H1 (cell line): ENCODE measurements around the gene RCAN2. TPM values are rescaled to one million over a fixed set of nuclear protein-coding genes. Genes with fewer than 3 reads are reported as not detected.

Experiments
- CTCF ChIA-PET: fragments of 300-600 bp; sonication (Branson Sonifier 250); formaldehyde crosslinking; loops from one replicate; lab custom pipeline; 2021; ENCODE audit not compliant: partially characterized antibody; lab: Charles Lee
- POLR2A ChIA-PET: fragments of 300-600 bp; sonication (Branson Sonifier 250); formaldehyde crosslinking; loops from one replicate; lab custom pipeline; 2021; ENCODE audit warnings: inconsistent platforms; ENCODE audit not compliant: partially characterized antibody; lab: Charles Lee
- DNase-seq, 2 experiments: peaks; one replicate each; pipeline versions ENCODE4 v3.0.0 to v3.0.0-alpha.2; 2010 to 2022; ENCODE audit warnings: low spot score in 2 of 2, low read depth in 1 of 2, mixed read lengths in 1 of 2
- FAIRE-seq: peaks from 2 replicates; lab custom pipeline; 2011; peaks lifted over from hg19 to GRCh38; lab: Jason Lieb, UNC
- H2AFZ ChIP-seq: 2 replicates; pipeline ENCODE4 v1.8.1; 2012; ENCODE audit warnings: low read length, inconsistent platforms
- H2AK5ac ChIP-seq: 2 replicates; pipeline ENCODE4 v1.6.1; 2013; ENCODE audit warnings: low read depth, low read length
- H2BK120ac ChIP-seq: replicated peaks from 2 replicates; pipeline ENCODE3; 2013; ENCODE audit warnings: low read depth, low read length, inconsistent platforms
- H2BK12ac ChIP-seq: 2 replicates; pipeline ENCODE4 v1.6.1; 2013; ENCODE audit warnings: low read depth, low read length
- H2BK15ac ChIP-seq: 2 replicates; pipeline ENCODE4 v1.6.1; 2013; ENCODE audit warnings: low read length
- H2BK20ac ChIP-seq: 2 replicates; pipeline ENCODE4 v1.6.1; 2013; ENCODE audit warnings: low read length
- H2BK5ac ChIP-seq: 2 replicates; pipeline ENCODE4 v1.6.1; 2013; ENCODE audit warnings: low read depth, low read length
- H3K14ac ChIP-seq: 2 replicates; pipeline ENCODE4 v1.6.1; 2013; ENCODE audit warnings: inconsistent platforms; ENCODE audit not compliant: insufficient read length
- H3K18ac ChIP-seq: 2 replicates; pipeline ENCODE4 v1.6.1; 2013; ENCODE audit warnings: low read length; ENCODE audit errors: extremely low read depth
- H3K23ac ChIP-seq: 2 replicates; pipeline ENCODE4 v1.6.1; 2013; ENCODE audit warnings: inconsistent platforms; ENCODE audit not compliant: insufficient read length
- H3K23me2 ChIP-seq: 2 replicates; pipeline ENCODE4 v1.6.1; 2013; ENCODE audit warnings: low read depth, low read length
- H3K27ac ChIP-seq: 2 replicates; pipeline ENCODE4 v1.6.1; 2011; ENCODE audit warnings: low read depth, low read length, inconsistent platforms
- H3K27me3 ChIP-seq, 4 experiments: replicated peaks in 1 of 4; 1 replicate in 1 of 4; 2 replicates in 3 of 4; pipeline versions ENCODE4 v1.6.1 to v1.8.1; 2011 to 2013; ENCODE audit warnings: low read length in 3 of 4, mild to moderate bottlenecking in 3 of 4, inconsistent platforms in 2 of 4, mixed read lengths in 2 of 4, moderate library complexity in 1 of 4; ENCODE audit not compliant: control insufficient read depth in 3 of 4, insufficient read depth in 3 of 4; ENCODE audit errors: extremely low read depth in 1 of 4
- H3K36me3 ChIP-seq, 4 experiments: 2 replicates each; pipeline versions ENCODE4 v1.6.1 to v1.8.1; 2011 to 2013; ENCODE audit warnings: mild to moderate bottlenecking in 4 of 4, low read length in 3 of 4, moderate library complexity in 2 of 4, control low read depth in 1 of 4, inconsistent platforms in 1 of 4; ENCODE audit not compliant: insufficient read depth in 4 of 4, control insufficient read depth in 2 of 4
- H3K4ac ChIP-seq: replicated peaks from 2 replicates; pipeline ENCODE3; 2013; ENCODE audit warnings: low read length, low read depth, mixed read lengths, inconsistent platforms; ENCODE audit not compliant: insufficient read length
- H3K4me1 ChIP-seq, 4 experiments: replicated peaks in 1 of 4; 1 replicate in 1 of 4; 2 replicates in 3 of 4; pipeline versions ENCODE4 v1.6.1 to v1.8.1; 2011 to 2013; ENCODE audit warnings: low read length in 3 of 4, inconsistent platforms in 2 of 4, mixed read lengths in 1 of 4; ENCODE audit not compliant: insufficient read depth in 4 of 4, control insufficient read depth in 3 of 4
- H3K4me2 ChIP-seq, 2 experiments: 2 replicates each; pipeline versions ENCODE4 v1.6.1 to v1.8.1; 2011 to 2013; ENCODE audit warnings: low read depth in 2 of 2, low read length in 2 of 2, control low read depth in 1 of 2, inconsistent platforms in 1 of 2, mild to moderate bottlenecking in 1 of 2; ENCODE audit not compliant: insufficient read depth in 1 of 2
- H3K4me3 ChIP-seq, 4 experiments: fragments of 200-600, 300-600 bp in 1 of 4; sonication (generic), shearing (Covaris generic), sonication (Bioruptor Twin) in 1 of 4; 2 replicates each; pipeline versions ENCODE4 v1.5.1 to v1.8.1; 2011 to 2016; ENCODE audit warnings: low read length in 4 of 4, low read depth in 3 of 4, control low read depth in 2 of 4, inconsistent platforms in 2 of 4, mild to moderate bottlenecking in 2 of 4, mixed read lengths in 1 of 4, moderate library complexity in 1 of 4; ENCODE audit not compliant: insufficient read depth in 2 of 4; ENCODE audit errors: extremely low read depth in 1 of 4
- H3K56ac ChIP-seq: replicated peaks from 2 replicates; pipeline ENCODE3; 2013; ENCODE audit warnings: low read depth, mild to moderate bottlenecking, mixed read lengths, low read length, inconsistent platforms; ENCODE audit not compliant: insufficient read length
- H3K79me1 ChIP-seq: 2 replicates; pipeline ENCODE4 v1.6.1; 2013; ENCODE audit warnings: low read depth, low read length, control low read depth
- H3K79me2 ChIP-seq, 2 experiments: 2 replicates each; pipeline versions ENCODE4 v1.6.1 to v1.8.1; 2012 to 2013; ENCODE audit warnings: low read length in 2 of 2, mild to moderate bottlenecking in 2 of 2, inconsistent platforms in 1 of 2; ENCODE audit not compliant: insufficient read depth in 2 of 2, control insufficient read depth in 1 of 2
- H3K9ac ChIP-seq, 4 experiments: replicated peaks in 1 of 4; 1 replicate in 1 of 4; 2 replicates in 3 of 4; pipeline versions ENCODE4 v1.6.1 to v1.8.1; 2011 to 2013; ENCODE audit warnings: low read depth in 3 of 4, low read length in 3 of 4, control low read depth in 2 of 4, mild to moderate bottlenecking in 2 of 4, moderate library complexity in 2 of 4, inconsistent platforms in 1 of 4; ENCODE audit errors: extremely low read depth in 1 of 4
- H3K9me3 ChIP-seq, 2 experiments: 2 replicates each; pipeline versions ENCODE4 v1.6.1 to v1.8.1; 2012 to 2013; ENCODE audit warnings: mild to moderate bottlenecking in 2 of 2, moderate library complexity in 2 of 2, control low read depth in 1 of 2, inconsistent platforms in 1 of 2, low read depth in 1 of 2, low read length in 1 of 2, mixed read lengths in 1 of 2; ENCODE audit not compliant: insufficient read depth in 2 of 2
- H4K20me1 ChIP-seq, 2 experiments: replicated peaks in 1 of 2; 2 replicates each; pipeline versions ENCODE3 to v1.8.1; 2011 to 2013; ENCODE audit warnings: inconsistent platforms in 2 of 2, low read length in 2 of 2, mild to moderate bottlenecking in 1 of 2; ENCODE audit not compliant: insufficient read depth in 2 of 2, control insufficient read depth in 1 of 2
- H4K5ac ChIP-seq: 2 replicates; pipeline ENCODE4 v1.6.1; 2013; ENCODE audit warnings: low read length, low read depth, mixed read lengths, inconsistent platforms; ENCODE audit not compliant: insufficient read length
- H4K8ac ChIP-seq: 2 replicates; pipeline ENCODE4 v1.8.0; 2013; ENCODE audit warnings: mild to moderate bottlenecking, moderate library complexity, low read length, inconsistent platforms; ENCODE audit not compliant: insufficient read depth; ENCODE audit errors: extremely low read depth
- H4K91ac ChIP-seq: replicated peaks from 2 replicates; pipeline ENCODE3; 2013; ENCODE audit warnings: low read length, mixed read lengths, inconsistent platforms; ENCODE audit not compliant: insufficient read length
- ATF3 ChIP-seq: IDR thresholded peaks from 2 replicates; pipeline ENCODE4 v1.6.1; 2011; ENCODE audit warnings: low read depth, mild to moderate bottlenecking, low read length; ENCODE audit not compliant: insufficient read depth
- GABPA ChIP-seq: IDR thresholded peaks from 2 replicates; pipeline ENCODE4 v1.6.1; 2011; ENCODE audit warnings: mild to moderate bottlenecking, low read length, moderate library complexity, borderline replicate concordance; ENCODE audit not compliant: insufficient read depth
- HDAC2 ChIP-seq, 2 experiments: fragments of 300-600 bp in 1 of 2; sonication (generic) in 1 of 2; IDR thresholded peaks; 2 replicates each; pipeline ENCODE4 v1.6.1; 2011 to 2012; ENCODE audit warnings: low read depth in 2 of 2, low read length in 2 of 2, mild to moderate bottlenecking in 2 of 2, moderate library complexity in 2 of 2, borderline replicate concordance in 1 of 2, inconsistent platforms in 1 of 2
- JUN ChIP-seq: IDR thresholded peaks from 2 replicates; pipeline ENCODE4 v1.6.1; 2011; ENCODE audit warnings: low read depth, mild to moderate bottlenecking, improper control_type of control experiment, low read length
- JUND ChIP-seq: IDR thresholded peaks from 2 replicates; pipeline ENCODE4 v1.6.1; 2011; ENCODE audit warnings: mild to moderate bottlenecking, improper control_type of control experiment, low read length
- KDM1A ChIP-seq: fragments of 200-600, 300-600 bp; sonication (generic); IDR thresholded peaks from 2 replicates; pipeline ENCODE4 v1.7.1; 2016; ENCODE audit warnings: mild to moderate bottlenecking, low read length, borderline replicate concordance
- MAX ChIP-seq: IDR thresholded peaks from 2 replicates; pipeline ENCODE4 v1.6.1; 2012; ENCODE audit warnings: inconsistent platforms
- POU5F1 ChIP-seq: IDR thresholded peaks from 2 replicates; pipeline ENCODE4 v1.6.1; 2011; ENCODE audit warnings: low read depth, mild to moderate bottlenecking, low read length, moderate library complexity
- RXRA ChIP-seq: IDR thresholded peaks from 2 replicates; pipeline ENCODE4 v1.6.1; 2011; ENCODE audit warnings: low read depth, mild to moderate bottlenecking, low read length, moderate library complexity; ENCODE audit not compliant: insufficient read depth
- SP4 ChIP-seq: IDR thresholded peaks from 2 replicates; pipeline ENCODE4 v1.6.1; 2012; ENCODE audit warnings: low read length, inconsistent platforms
- SUZ12 ChIP-seq: fragments of 200-600 bp; sonication (generic); IDR thresholded peaks from 2 replicates; pipeline ENCODE4 v1.6.1; 2012; ENCODE audit warnings: mild to moderate bottlenecking, inconsistent platforms, low read length, moderate library complexity, mixed read lengths
- ZNF274 ChIP-seq: IDR thresholded peaks from 2 replicates; pipeline ENCODE4 v1.7.0; 2012; ENCODE audit warnings: low read length, borderline replicate concordance; ENCODE audit errors: extremely low read depth
- WGBS, 2 experiments: shearing (Covaris generic) in 1 of 2; methylation state at CpG; one replicate each; pipeline versions ENCODE4 v1.1.6 to v1.1.7; 2013 to 2015; ENCODE audit warnings: low lambda C conversion rate in 2 of 2, mixed read lengths in 2 of 2, inconsistent platforms in 1 of 2, low coverage in 1 of 2, missing lambda C conversion rate in 1 of 2; ENCODE audit not compliant: insufficient replicate concordance in 2 of 2, insufficient coverage in 1 of 2, insufficient read length in 1 of 2; ENCODE audit errors: extremely low coverage in 1 of 2, missing lambda C conversion rate in 1 of 2; 5-methylcytosine and 5-hydroxymethylcytosine counted together
- polyA plus RNA-seq, 7 experiments: library from polyadenylated mRNA; depleted of rRNA in 3 of 7; stranded (reverse) in 5 of 7; unstranded in 2 of 7; fragments of >200 nt in 5 of 7; fragments of 200-250 nt in 2 of 7; gene quantifications; 1 replicate in 5 of 7; 2 replicates in 1 of 7; 4 replicates in 1 of 7; pipeline versions ENCODE4 v1.2.1 to v1.2.3, GENCODE V29; 2011 to 2013; ENCODE audit warnings: missing spikeins in 2 of 7, mixed read lengths in 2 of 7
- total RNA-seq: library from RNA; stranded (reverse); fragmentation: NEBNext Ultra II Directional; extraction: Animal tissue kit (Norgen Biotek cat#: 25700); gene quantifications from 2 replicates; pipeline ENCODE4 v1.2.1, GENCODE V29; 2021

Gene RCAN2
- total and polyA plus RNA-seq, 2 of the 8 experiments (the other 6 are each of a cell fraction or from before 2014, with no cell fraction given) = 5.0 to 8.5 TPM

GRCh38 chr6:46210294-46210693 is 281.0 kb downstream of the RCAN2 start:
- H3K23ac ChIP-seq = no peak overlapping the region
- no peak overlapping the region for H2AFZ ChIP-seq
- H3K4me3 ChIP-seq = no peak overlapping the region
- H3K4ac ChIP-seq = no peak overlapping the region
- H4K91ac ChIP-seq = no peak overlapping the region
- 93% methylated on average over 5 of the region's 5 CpGs; no CpG with 5 or more reads in 1 of the 2 experiments for WGBS, 2 experiments
- no peak for TF ChIP-seq JUND
- no peak for TF ChIP-seq GABPA
- no peak for TF ChIP-seq POU5F1
- no peak for TF ChIP-seq RXRA
- no peak for TF ChIP-seq JUN
- no peak for TF ChIP-seq ATF3
- no peak for TF ChIP-seq KDM1A
- no peak for TF ChIP-seq SP4
- no peak for TF ChIP-seq ZNF274
- no peak for TF ChIP-seq MAX
- TF ChIP-seq HDAC2 (IDR thresholded peaks at IDR 0.05; ENCODE audit: borderline replicate concordance in 1 of 2, low read depth in 2 of 2, low read length in 2 of 2) = no peak
- no peak for TF ChIP-seq SUZ12
- TF ChIP-seq, all 59 proteins: peak for 0
- Histone ChIP-seq H3K4me1 (no peaks in the 10 kb centered on the region), H2BK20ac (no peak overlapping the region), H3K36me3 (no peaks in the 10 kb centered on the region), H3K23me2 (no peaks in the 10 kb centered on the region), H3K79me1 (no peaks in the 10 kb centered on the region), H2BK5ac (no peak overlapping the region), H3K79me2 (no peaks in the 10 kb centered on the region), H3K4me2 (no peak overlapping the region), H2AK5ac (no peak overlapping the region), H3K9me3 (no peaks in the 10 kb centered on the region), H4K8ac (no peak overlapping the region), H2BK15ac (no peak overlapping the region), H3K18ac (no peak overlapping the region), H4K20me1 (no peaks in the 10 kb centered on the region), H2BK12ac (no peak overlapping the region), H3K27ac (no peak overlapping the region), H3K14ac (no peak overlapping the region), H3K9ac (no peak overlapping the region), H4K5ac (no peak overlapping the region), H3K27me3 (peaks cover 0 to under 1% (median 0%) of the 10 kb centered on the region in 4 experiments; a peak in 1 of 7 replicates), H3K56ac (no peak overlapping the region), H2BK120ac (no peak overlapping the region)
- CTCF ChIA-PET = interaction anchor here (2.5 kb wide), 1 partner anchor 11 kb away, joined by 8 read pairs; no protein-coding TSS in a partner anchor
- no peak for FAIRE-seq
- DNase-seq = no peak
- POLR2A ChIA-PET = no interaction called here
